ENCODE data around the gene SLC2A11. TPM values are rescaled to one million over a fixed set of nuclear protein-coding genes. Genes with fewer than 3 reads are reported as not detected.

SLC2A11 gene
- total RNA-seq, 2 donors from 2014 or later: 15.1 to 27.0 TPM

DNA sequence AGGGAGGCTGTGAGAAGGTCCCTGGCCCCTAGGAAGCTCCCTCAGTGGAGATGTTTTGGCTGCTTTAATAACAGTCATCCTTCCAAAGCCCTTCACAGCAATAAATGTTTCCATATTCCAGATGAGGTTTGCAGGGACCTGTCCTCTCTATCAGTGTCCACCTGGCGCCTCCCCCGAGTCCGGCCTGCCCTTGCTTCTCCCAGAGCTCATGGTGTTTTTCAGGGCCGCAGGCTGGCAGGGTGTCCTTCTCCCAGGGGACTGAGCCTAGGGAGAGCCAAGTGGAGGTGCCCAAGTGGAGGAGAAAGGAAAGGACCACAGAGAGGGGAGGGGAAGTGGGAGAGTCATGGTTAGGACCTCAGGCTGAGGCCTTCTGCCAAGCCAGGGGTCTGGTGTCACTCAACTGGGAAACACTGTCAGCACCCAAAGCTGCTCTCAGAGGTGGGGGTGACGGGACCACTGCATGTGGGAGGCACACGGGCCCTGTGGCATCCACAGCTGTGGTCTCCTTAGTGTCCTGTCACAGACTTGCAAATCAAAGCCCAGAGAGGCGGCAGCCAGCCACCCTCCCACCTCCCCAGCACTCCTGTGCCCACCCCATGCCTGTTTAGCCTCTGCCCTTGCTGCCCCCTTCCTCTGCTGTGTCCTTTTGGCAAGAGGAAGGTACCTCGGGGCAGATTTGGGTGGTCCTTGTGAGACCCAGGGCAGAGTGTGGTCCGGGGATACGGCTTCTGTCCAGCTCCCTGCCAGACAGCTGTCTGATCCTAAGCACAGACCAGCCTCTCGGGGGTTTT, 25.3 kb upstream of the SLC2A11 start:
- Histone ChIP-seq H3K4me3 (no peak overlapping the region), H3K36me3 (no peaks in the 10 kb centered on the region), H3K4me1 (replicated peaks) (no peaks in the 10 kb centered on the region), H3K9me3 (no peaks in the 10 kb centered on the region), H3K27me3 (replicated peaks; ENCODE audit: insufficient read depth) (no peaks in the 10 kb centered on the region), H3K27ac (no peak overlapping the region)
- 72% methylated on average over 11 of the region's 11 CpGs for WGBS
- intact Hi-C loops (cut with DNase I): loop anchor here (10.0 kb wide), 1 partner anchor 398 kb away; no protein-coding TSS in a partner anchor
- DNase-seq (ENCODE audit: low spot score): no peak
- TF ChIP-seq POLR2A (IDR thresholded peaks at IDR 0.05): no peak
- TF ChIP-seq, protein P1, sequence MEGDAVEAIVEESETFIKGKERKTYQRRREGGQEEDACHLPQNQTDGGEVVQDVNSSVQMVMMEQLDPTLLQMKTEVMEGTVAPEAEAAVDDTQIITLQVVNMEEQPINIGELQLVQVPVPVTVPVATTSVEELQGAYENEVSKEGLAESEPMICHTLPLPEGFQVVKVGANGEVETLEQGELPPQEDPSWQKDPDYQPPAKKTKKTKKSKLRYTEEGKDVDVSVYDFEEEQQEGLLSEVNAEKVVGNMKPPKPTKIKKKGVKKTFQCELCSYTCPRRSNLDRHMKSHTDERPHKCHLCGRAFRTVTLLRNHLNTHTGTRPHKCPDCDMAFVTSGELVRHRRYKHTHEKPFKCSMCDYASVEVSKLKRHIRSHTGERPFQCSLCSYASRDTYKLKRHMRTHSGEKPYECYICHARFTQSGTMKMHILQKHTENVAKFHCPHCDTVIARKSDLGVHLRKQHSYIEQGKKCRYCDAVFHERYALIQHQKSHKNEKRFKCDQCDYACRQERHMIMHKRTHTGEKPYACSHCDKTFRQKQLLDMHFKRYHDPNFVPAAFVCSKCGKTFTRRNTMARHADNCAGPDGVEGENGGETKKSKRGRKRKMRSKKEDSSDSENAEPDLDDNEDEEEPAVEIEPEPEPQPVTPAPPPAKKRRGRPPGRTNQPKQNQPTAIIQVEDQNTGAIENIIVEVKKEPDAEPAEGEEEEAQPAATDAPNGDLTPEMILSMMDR (IDR thresholded peaks at IDR 0.05): no peak
- no peak for TF ChIP-seq POLR2AphosphoS5 (IDR thresholded peaks at IDR 0.05)

DNA sequence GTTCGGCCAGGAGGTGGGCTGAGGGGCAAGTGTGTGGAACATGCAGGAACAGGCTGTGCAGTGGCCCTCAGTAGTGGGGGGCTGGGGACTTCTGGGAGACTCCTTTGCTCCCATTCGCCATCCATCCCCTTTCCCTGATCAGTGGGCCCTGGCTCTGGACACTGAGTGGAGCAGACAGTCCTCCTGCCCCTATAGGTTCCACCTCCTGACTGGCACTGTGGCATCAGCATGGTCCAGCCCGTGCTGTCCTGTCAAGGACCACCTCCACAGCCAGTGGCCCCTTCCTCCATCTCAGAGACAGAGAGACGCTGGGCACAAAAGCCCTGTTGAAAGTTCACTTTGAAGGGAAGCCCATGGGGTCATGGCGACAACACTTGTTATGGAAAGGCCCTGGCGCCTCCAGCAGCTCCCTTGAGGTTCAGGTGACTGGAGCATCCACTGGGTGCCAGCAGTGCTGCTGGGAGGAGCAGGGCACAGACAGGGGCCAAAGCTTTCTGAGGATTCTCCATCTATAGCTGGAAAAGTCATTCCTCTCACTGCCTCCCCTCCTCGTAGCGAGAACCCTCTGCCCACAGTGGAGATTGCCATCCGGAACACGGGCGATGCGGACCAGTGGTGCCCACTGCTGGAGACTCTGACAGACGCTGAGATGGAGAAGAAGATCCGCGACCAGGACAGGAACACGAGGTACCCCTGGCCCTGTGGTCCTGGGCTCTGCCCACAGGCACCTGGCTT, 24.5 kb upstream of the SLC2A11 start:
- Histone ChIP-seq H3K4me1 (replicated peaks) (peaks cover 5% of the 10 kb centered on the region), H3K4me3 (no peak overlapping the region), H3K27me3 (replicated peaks; ENCODE audit: insufficient read depth) (no peaks in the 10 kb centered on the region), H3K36me3 (no peaks in the 10 kb centered on the region), H3K9me3 (no peaks in the 10 kb centered on the region), H3K27ac (no peak overlapping the region)
- intact Hi-C loops (cut with DNase I): loop anchor here (10.0 kb wide), 1 partner anchor 398 kb away; no protein-coding TSS in a partner anchor
- 89% methylated on average over 16 of the region's 16 CpGs for WGBS
- no peak for DNase-seq (ENCODE audit: low spot score)
- TF ChIP-seq POLR2AphosphoS5 (IDR thresholded peaks at IDR 0.05) (no peak), POLR2A (IDR thresholded peaks at IDR 0.05) (no peak)
- TF ChIP-seq, protein P1 (IDR thresholded peaks at IDR 0.05): no peak

DNA sequence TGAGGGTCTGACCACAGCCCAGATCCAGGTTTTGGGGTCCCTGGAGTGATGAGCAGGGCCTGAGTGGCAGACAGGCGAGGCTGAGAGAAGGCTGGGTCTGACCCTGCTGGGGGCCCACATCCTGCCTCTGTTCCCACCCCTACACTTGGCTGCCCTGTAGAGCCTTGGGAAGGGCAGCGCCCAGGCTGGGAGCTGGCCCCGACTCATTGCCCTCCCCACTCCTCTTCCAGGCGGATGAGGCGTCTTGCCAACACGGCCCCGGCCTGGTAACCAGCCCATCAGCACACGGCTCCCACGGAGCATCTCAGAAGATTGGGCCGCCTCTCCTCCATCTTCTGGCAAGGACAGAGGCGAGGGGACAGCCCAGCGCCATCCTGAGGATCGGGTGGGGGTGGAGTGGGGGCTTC, 23.8 kb upstream of the SLC2A11 start:
- Histone ChIP-seq H3K36me3 (no peaks in the 10 kb centered on the region), H3K27ac (no peak overlapping the region), H3K4me1 (replicated peaks) (peaks cover 10% of the 10 kb centered on the region), H3K27me3 (replicated peaks; ENCODE audit: insufficient read depth) (no peaks in the 10 kb centered on the region), H3K4me3 (no peak overlapping the region), H3K9me3 (no peaks in the 10 kb centered on the region)
- TF ChIP-seq, protein P1 (IDR thresholded peaks at IDR 0.05): no peak
- TF ChIP-seq POLR2A (IDR thresholded peaks at IDR 0.05): no peak
- TF ChIP-seq POLR2AphosphoS5 (IDR thresholded peaks at IDR 0.05): no peak
- intact Hi-C loops (cut with DNase I): loop anchor here (10.0 kb wide), 1 partner anchor 399 kb away; no protein-coding TSS in a partner anchor
- DNase-seq (ENCODE audit: low spot score): no peak
- 58% methylated on average over 13 of the region's 13 CpGs for WGBS

DNA sequence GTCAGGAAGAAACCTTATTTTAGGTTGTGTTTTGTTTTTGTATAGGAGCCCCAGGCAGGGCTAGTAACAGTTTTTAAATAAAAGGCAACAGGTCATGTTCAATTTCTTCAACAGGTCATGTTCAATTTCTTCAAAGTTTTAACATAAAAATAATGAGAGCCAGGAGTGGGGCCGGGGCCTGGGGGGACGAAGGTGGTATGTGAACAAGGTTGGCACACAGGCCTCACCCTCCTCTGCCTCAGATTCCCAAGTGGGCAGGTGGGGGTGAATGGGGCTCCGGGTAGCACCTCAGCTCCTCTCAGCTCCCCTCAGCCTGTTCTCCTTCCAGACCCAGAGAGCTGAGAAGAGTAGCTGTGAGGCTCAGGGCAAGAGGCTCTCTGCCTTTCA, 23.3 kb upstream of the SLC2A11 start:
- intact Hi-C loops (cut with DNase I): loop anchor here (10.0 kb wide), 1 partner anchor 400 kb away; no protein-coding TSS in a partner anchor
- Histone ChIP-seq H3K9me3 (no peaks in the 10 kb centered on the region), H3K4me3 (no peak overlapping the region), H3K27ac (no peak overlapping the region), H3K36me3 (no peaks in the 10 kb centered on the region), H3K27me3 (replicated peaks; ENCODE audit: insufficient read depth) (no peaks in the 10 kb centered on the region), H3K4me1 (replicated peaks) (peaks cover 10% of the 10 kb centered on the region)
- DNase-seq (ENCODE audit: low spot score): no peak
- 94% methylated on average over 3 of the region's 3 CpGs for WGBS
- TF ChIP-seq, protein P1 (IDR thresholded peaks at IDR 0.05): no peak

Data from prostate gland (tissue), 2 donors.